T-cell (primary cell): ENCODE data around the gene TSEN34. TPM values are rescaled to one million over a fixed set of nuclear protein-coding genes. Genes with fewer than 3 reads are reported as not detected.
"Not testable (repeated sequence)": the region's sequence is repeated elsewhere in the genome, so short reads cannot be mapped to it uniquely, and the experiment has no call there.

ENCODE experiments used
- ATAC-seq, 4 experiments: fragments of 200-7000 bp in 3 of 4; fragments of 150-1000 bp in 1 of 4; cut with Tn5 transposase; replicated peaks in 1 of 4; 1 replicate in 3 of 4; 2 replicates in 1 of 4; pipeline ENCODE4 v1.10.0; 2021; ENCODE audit warnings: moderate library complexity in 3 of 4, mild to moderate bottlenecking in 2 of 4, moderate number of reproducible peaks in 1 of 4
- CTCF ChIA-PET, 2 donors: fragments of 300-600 bp; sonication (Branson Sonifier 250); formaldehyde crosslinking; loops; one replicate each; lab custom pipeline; 2022; ENCODE audit warnings: antibody characterized with exemption in 2 of 2; lab: Charles Lee
- POLR2A ChIA-PET, 2 donors: fragments of 300-600 bp; sonication (Branson Sonifier 250); formaldehyde crosslinking; loops; one replicate each; lab custom pipeline; 2022; ENCODE audit warnings: antibody characterized with exemption in 2 of 2; lab: Charles Lee
- DNase-seq, 35 experiments: peaks; one replicate each; pipeline versions ENCODE4 v3.0.0 to v3.0.0-alpha.2; 2013 to 2023
- H3K27ac ChIP-seq: one replicate; pipeline ENCODE4 v1.5.1; 2013; ENCODE audit warnings: low read length
- H3K27me3 ChIP-seq, 2 experiments: replicated peaks in 1 of 2; 1 replicate in 1 of 2; 2 replicates in 1 of 2; pipeline versions ENCODE4 v1.6.1 to v1.7.0; 2013; ENCODE audit warnings: low read length in 1 of 2, mixed read lengths in 1 of 2; ENCODE audit not compliant: control insufficient read depth in 2 of 2, insufficient read depth in 2 of 2; ENCODE audit errors: extremely low read depth in 1 of 2
- H3K36me3 ChIP-seq, 2 donors: 1 replicate in 1 of 2; 2 replicates in 1 of 2; pipeline versions ENCODE4 v1.6.1 to v1.7.0; 2013; ENCODE audit warnings: low read length in 1 of 2; ENCODE audit not compliant: control insufficient read depth in 2 of 2, insufficient read depth in 1 of 2; ENCODE audit errors: extremely low read depth in 1 of 2
- H3K4me1 ChIP-seq, 2 experiments: 1 replicate in 1 of 2; 2 replicates in 1 of 2; pipeline versions ENCODE4 v1.6.1 to v1.7.0; 2013; ENCODE audit warnings: low read length in 2 of 2, mixed read lengths in 1 of 2; ENCODE audit not compliant: insufficient read depth in 2 of 2, control insufficient read depth in 1 of 2; ENCODE audit errors: extremely low read depth in 1 of 2
- H3K4me3 ChIP-seq, 2 donors: 1 replicate in 1 of 2; 2 replicates in 1 of 2; pipeline versions ENCODE4 v1.5.1 to v1.7.0; 2013; ENCODE audit warnings: mild to moderate bottlenecking in 2 of 2, low read length in 1 of 2, moderate library complexity in 1 of 2; ENCODE audit not compliant: control insufficient read depth in 1 of 2; ENCODE audit errors: extremely low read depth in 1 of 2
- H3K9me3 ChIP-seq: 2 replicates; pipeline ENCODE4 v1.7.0; 2013
- H3K27ac Mint-ChIP-seq, 2 donors: one replicate each; pipeline ENCODE4 v1.8.0; 2020 to 2021; ENCODE audit warnings: mild to moderate bottlenecking in 2 of 2, mixed read lengths in 2 of 2
- H3K27me3 Mint-ChIP-seq, 2 donors: one replicate each; pipeline ENCODE4 v1.8.0; 2021 to 2022; ENCODE audit warnings: mixed read lengths in 2 of 2
- H3K36me3 Mint-ChIP-seq: one replicate; pipeline ENCODE4 v1.8.0; 2021; ENCODE audit warnings: mixed read lengths
- H3K4me1 Mint-ChIP-seq, 3 donors: one replicate each; pipeline ENCODE4 v1.8.0; 2020 to 2022; ENCODE audit warnings: mixed read lengths in 3 of 3, mild to moderate bottlenecking in 1 of 3
- H3K4me3 Mint-ChIP-seq, 3 donors: one replicate each; pipeline ENCODE4 v1.8.0; 2020 to 2022; ENCODE audit warnings: mild to moderate bottlenecking in 3 of 3, mixed read lengths in 3 of 3, moderate library complexity in 3 of 3
- H3K9me3 Mint-ChIP-seq, 3 donors: one replicate each; pipeline ENCODE4 v1.8.0; 2020 to 2022; ENCODE audit warnings: mixed read lengths in 3 of 3
- WGBS: methylation state at CpG from one replicate; pipeline ENCODE4 v1.1.5; 2013; ENCODE audit warnings: missing lambda C conversion rate; ENCODE audit not compliant: insufficient coverage; 5-methylcytosine and 5-hydroxymethylcytosine counted together
- total RNA-seq, 35 experiments: library from RNA in 6 of 35; stranded (reverse) in 6 of 35; fragments of 120-200 nt in 1 of 35; gene quantifications; one replicate each; pipeline versions ENCODE4 v1.2.1 to v1.2.4 and lab custom pipeline; 2013 to 2026

TSEN34 gene
- total RNA-seq, 5 donors from 2014 or later (not counting 1 experiment from before 2014, with no cell fraction given): 9.5 to 28.5 (median 23.5) TPM

DNA sequence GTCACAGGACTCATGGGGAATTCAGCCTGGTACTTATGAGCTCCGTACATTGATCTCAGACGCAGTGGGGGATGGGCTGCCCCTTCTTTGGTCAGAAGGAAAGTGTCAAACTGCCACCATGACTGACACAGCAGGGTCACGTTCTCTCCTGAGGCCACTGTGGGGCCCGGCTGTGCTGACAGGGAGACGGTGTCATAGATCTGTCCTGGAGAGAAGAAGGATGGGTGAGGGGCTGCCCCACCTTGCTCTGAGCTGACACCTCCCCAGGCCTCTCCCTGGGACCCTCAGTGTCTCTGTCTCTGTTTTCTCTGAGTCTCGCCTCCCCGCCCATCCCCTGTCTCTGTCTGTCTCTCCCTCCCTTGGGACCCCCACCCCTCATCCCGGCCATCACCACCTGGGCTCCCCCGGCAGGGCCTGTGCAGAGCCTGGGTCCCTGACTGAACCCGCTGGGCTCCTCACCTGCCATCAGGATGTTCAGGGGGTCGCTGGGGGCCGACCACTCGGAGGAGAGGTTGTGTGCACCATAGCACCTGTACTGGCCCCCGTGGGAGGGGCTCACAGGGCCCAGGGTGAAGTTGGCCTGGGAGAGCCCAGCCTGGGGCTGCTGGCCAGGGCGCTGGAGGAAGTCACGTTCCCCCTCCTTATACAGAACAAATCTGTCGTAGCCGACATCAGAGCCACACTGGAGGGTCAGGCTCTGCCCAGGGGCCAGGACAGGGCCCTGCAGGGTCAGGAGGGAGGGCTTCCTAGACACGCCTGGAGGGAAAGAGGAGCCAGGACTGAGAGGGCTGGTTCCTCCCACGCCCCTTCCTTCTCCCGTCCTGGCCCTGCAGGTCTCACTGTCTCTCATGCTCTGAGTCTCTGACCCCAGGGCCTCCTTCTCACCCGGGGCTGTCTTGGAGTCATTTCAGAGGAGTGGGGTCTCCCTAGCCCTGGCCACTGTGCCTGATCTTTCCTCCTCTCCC, 49.5 kb downstream of the TSEN34 start:
- H3K4me1 ChIP-seq, ATAC-seq, H3K9me3 Mint-ChIP-seq, H3K4me3 Mint-ChIP-seq, H3K27ac Mint-ChIP-seq, H3K36me3 Mint-ChIP-seq, H3K4me3 ChIP-seq, CTCF ChIA-PET, H3K4me1 Mint-ChIP-seq, H3K27ac ChIP-seq, H3K9me3 ChIP-seq, H3K36me3 ChIP-seq, DNase-seq, POLR2A ChIA-PET: not testable (repeated sequence)
- 79% methylated on average over 4 of the region's 22 CpGs for WGBS
- peaks cover 6 to 29% of the 10 kb centered on the region in 2 donors for H3K27me3 Mint-ChIP-seq
- peaks cover 0 to 23% of the 10 kb centered on the region in 2 experiments for H3K27me3 ChIP-seq

DNA sequence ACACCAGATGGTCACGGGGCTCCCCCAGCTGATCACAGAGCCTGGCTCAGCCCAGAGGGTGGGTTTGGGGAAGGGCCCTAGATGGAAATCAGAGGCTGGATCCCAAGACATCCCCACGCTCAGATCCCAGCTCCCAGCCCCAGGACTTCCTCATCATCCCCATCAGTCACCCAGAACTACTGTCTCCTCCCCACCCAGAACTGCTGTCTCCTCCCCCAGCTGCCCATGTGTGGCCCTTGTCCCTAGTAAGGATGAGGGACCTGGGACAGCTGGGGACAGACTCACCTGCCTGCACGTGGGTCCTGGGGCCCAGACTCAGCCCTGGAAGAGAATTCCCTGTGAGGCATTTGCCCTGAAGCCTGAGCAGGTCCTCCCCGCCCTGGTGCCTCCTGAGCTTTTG, 51.1 kb downstream of the TSEN34 start:
- H3K4me3 Mint-ChIP-seq, H3K36me3 Mint-ChIP-seq, H3K4me3 ChIP-seq, ATAC-seq, H3K27ac ChIP-seq, H3K27ac Mint-ChIP-seq, DNase-seq, H3K36me3 ChIP-seq, POLR2A ChIA-PET, CTCF ChIA-PET, H3K4me1 ChIP-seq, H3K9me3 ChIP-seq, H3K4me1 Mint-ChIP-seq, H3K9me3 Mint-ChIP-seq: not testable (repeated sequence)
- peaks cover 0 to 30% of the 10 kb centered on the region in 2 experiments for H3K27me3 ChIP-seq
- peaks cover 6 to 28% of the 10 kb centered on the region in 2 donors for H3K27me3 Mint-ChIP-seq
- no CpG with 5 or more reads among the region's 4 CpGs for WGBS

DNA sequence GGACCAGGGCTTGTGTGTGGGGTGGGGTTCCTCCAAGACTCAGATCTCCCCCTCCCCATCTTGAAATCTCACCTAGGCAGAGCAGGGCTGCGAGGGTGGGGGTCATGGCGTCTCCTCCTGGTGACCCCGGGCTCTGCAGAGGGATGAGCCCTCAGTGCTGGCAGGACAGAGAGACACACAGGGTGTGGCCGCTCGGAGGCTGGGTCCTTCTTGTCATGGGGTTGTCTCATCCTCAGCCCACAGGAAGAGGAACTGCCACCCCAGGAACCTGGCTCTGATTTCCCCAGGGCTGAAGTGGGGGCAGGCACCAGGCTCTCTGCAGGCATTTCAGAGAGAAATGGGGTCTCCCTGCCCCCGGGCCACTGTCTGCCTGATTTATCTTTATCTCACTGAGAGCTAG, 51.5 kb downstream of the TSEN34 start, which contains the start of gene LILRA6:
Gene LILRA6, minus strand, starts transcription at position 145 of the 400 bp plus-strand sequence.
- H3K36me3 ChIP-seq, H3K27ac ChIP-seq, H3K4me1 ChIP-seq, ATAC-seq, H3K9me3 Mint-ChIP-seq, H3K4me1 Mint-ChIP-seq, H3K36me3 Mint-ChIP-seq, H3K4me3 Mint-ChIP-seq, H3K4me3 ChIP-seq, POLR2A ChIA-PET, CTCF ChIA-PET, H3K9me3 ChIP-seq: not testable (repeated sequence)
- 76% methylated on average over 2 of the region's 6 CpGs for WGBS
- peaks cover 6 to 28% of the 10 kb centered on the region in 2 donors for H3K27me3 Mint-ChIP-seq
- H3K27me3 ChIP-seq: peaks cover 0 to 32% of the 10 kb centered on the region in 2 experiments
- peak within 1 kb of the TSS in 1 of 2 donors; percentile 23 for H3K27ac Mint-ChIP-seq
- peak in 1 of 35 experiments; percentile 17 for DNase-seq

DNA sequence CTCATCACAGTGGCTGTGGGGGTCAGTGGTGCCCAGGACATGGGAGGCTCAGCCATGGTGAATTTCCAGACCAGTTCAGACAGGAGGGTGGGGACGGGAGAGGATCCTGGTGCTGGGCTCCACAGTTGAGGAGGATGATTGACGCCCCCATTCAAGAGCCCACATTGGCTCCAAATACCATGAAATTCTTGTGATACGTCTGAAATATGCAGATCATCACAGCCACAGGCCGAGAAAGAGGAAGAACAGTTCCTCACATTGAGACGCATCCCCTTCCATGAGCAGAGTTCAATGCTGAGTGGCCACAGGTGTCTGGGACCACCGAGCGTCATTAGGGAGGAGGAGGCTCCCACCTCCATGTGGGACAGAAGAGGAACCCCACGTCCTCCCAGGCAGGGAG, 52.7 kb downstream of the TSEN34 start:
- H3K4me3 ChIP-seq, CTCF ChIA-PET, H3K36me3 ChIP-seq, DNase-seq, H3K27ac Mint-ChIP-seq, H3K36me3 Mint-ChIP-seq, POLR2A ChIA-PET, ATAC-seq, H3K27ac ChIP-seq, H3K4me3 Mint-ChIP-seq, H3K9me3 ChIP-seq, H3K9me3 Mint-ChIP-seq: not testable (repeated sequence)
- peaks cover 11 to 16% (median 12%) of the 10 kb centered on the region in 3 donors for H3K4me1 Mint-ChIP-seq
- WGBS: no CpG with 5 or more reads among the region's 8 CpGs
- H3K27me3 ChIP-seq: peaks cover 0 to 34% of the 10 kb centered on the region in 2 experiments
- peaks cover 0 to 14% of the 10 kb centered on the region in 2 experiments for H3K4me1 ChIP-seq
- peaks cover 6 to 28% of the 10 kb centered on the region in 2 donors for H3K27me3 Mint-ChIP-seq

Other genes with a start within 250 kb of the TSEN34 start
- under 1 TPM in 1 of 5 donors, not detected in 4; 0.03 TPM for gene CACNG8, start 228.4 kb upstream of the TSEN34 start, total RNA-seq
- gene CACNG6, start 199.7 kb upstream of the TSEN34 start, total RNA-seq: not detected
- gene VSTM1, start 127.4 kb upstream of the TSEN34 start, total RNA-seq: not detected
- not detected for gene TARM1, start 109.9 kb upstream of the TSEN34 start, total RNA-seq
- under 1 TPM; 0.32 to 0.76 (median 0.58) TPM for gene OSCAR, start 90.5 kb upstream of the TSEN34 start, total RNA-seq
- gene NDUFA3, start 88.5 kb upstream of the TSEN34 start, total RNA-seq: 100 to 1,000 TPM in 3 of 5 donors, 10 to 100 TPM in 2; 77.4 to 137 (median 123) TPM
- 10 to 100 TPM; 12.0 to 27.0 (median 20.7) TPM for gene TFPT, start 75.7 kb upstream of the TSEN34 start, total RNA-seq
- 10 to 100 TPM; 56.3 to 75.3 (median 69.8) TPM for gene PRPF31, start 75.6 kb upstream of the TSEN34 start, total RNA-seq
- 10 to 100 TPM; 45.9 to 83.1 (median 77.0) TPM for gene CNOT3, start 53.5 kb upstream of the TSEN34 start, total RNA-seq
- 10 to 100 TPM in 4 of 5 donors, 1 to 10 TPM in 1; 8.4 to 21.5 (median 19.2) TPM for gene LENG1, start 31.6 kb upstream of the TSEN34 start, total RNA-seq
- 1 to 10 TPM in 4 of 5 donors, under 1 TPM in 1; 0.78 to 2.6 (median 1.4) TPM for gene TMC4, start 18.1 kb upstream of the TSEN34 start, total RNA-seq
- gene MBOAT7, start 1.7 kb upstream of the TSEN34 start, total RNA-seq: 10 to 100 TPM; 24.0 to 44.8 (median 38.9) TPM
- gene RPS9, start 9.6 kb downstream of the TSEN34 start, total RNA-seq: 1,000 to 10,000 TPM; 1,706 to 1,922 (median 1,806) TPM
- 1 to 10 TPM in 3 of 5 donors, under 1 TPM in 2; 0.72 to 2.8 (median 1.1) TPM for gene LILRB3, start 31.7 kb downstream of the TSEN34 start, total RNA-seq
- under 1 TPM in 3 of 5 donors, not detected in 2; 0.13 to 0.58 (median 0.43) TPM for gene LILRA6, start 51.5 kb downstream of the TSEN34 start, total RNA-seq
- gene LILRB5, start 66.0 kb downstream of the TSEN34 start, total RNA-seq: under 1 TPM in 1 of 5 donors, not detected in 4; 0.13 TPM
- gene LILRB2, start 89.8 kb downstream of the TSEN34 start, total RNA-seq: under 1 TPM in 2 of 5 donors, not detected in 3; 0.46 to 0.53 TPM
- not detected for gene LILRA5, start 121.9 kb downstream of the TSEN34 start, total RNA-seq
- gene LILRA4, start 147.9 kb downstream of the TSEN34 start, total RNA-seq: under 1 TPM in 1 of 5 donors, not detected in 4; 0.58 TPM
- 10 to 100 TPM; 40.2 to 66.0 (median 59.7) TPM for gene LAIR1, start 173.6 kb downstream of the TSEN34 start, total RNA-seq
- gene TTYH1, start 224.2 kb downstream of the TSEN34 start, total RNA-seq: under 1 TPM in 2 of 5 donors, not detected in 3; 0.26 to 0.41 TPM